GM18502 (cell line): Measurements from ENCODE around the gene SFMBT1.
"Not testable (repeated sequence)": the region's sequence is repeated elsewhere in the genome, so short reads cannot be mapped to it uniquely, and the experiment has no call there.

ENCODE experiments used
- ATAC-seq: cut with Tn5 transposase; IDR thresholded peaks from one replicate; pipeline ENCODE4 v1.9.1; 2021; ENCODE audit warnings: mild to moderate bottlenecking; ENCODE audit not compliant: unreplicated experiment, poor library complexity

Gene SFMBT1

DNA sequence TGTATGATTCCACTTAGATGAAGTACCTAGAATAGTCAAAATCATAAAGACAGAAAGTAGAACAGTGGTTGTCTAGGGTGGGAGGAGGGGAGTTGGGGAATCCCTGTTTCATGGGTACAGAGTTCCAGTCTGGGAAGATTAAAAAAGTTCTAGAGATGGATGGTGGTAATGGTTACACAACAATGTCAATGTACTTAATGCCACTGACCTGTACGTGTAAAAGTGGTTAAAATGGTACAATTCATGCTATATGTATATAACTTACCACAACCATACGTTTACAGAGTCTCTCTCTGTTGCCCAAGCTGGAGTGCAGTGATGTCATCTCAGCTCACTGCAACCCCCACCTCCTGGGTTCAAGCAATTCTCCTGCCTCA lies 6.5 kb downstream of the SFMBT1 start:
- ATAC-seq: no peak

DNA sequence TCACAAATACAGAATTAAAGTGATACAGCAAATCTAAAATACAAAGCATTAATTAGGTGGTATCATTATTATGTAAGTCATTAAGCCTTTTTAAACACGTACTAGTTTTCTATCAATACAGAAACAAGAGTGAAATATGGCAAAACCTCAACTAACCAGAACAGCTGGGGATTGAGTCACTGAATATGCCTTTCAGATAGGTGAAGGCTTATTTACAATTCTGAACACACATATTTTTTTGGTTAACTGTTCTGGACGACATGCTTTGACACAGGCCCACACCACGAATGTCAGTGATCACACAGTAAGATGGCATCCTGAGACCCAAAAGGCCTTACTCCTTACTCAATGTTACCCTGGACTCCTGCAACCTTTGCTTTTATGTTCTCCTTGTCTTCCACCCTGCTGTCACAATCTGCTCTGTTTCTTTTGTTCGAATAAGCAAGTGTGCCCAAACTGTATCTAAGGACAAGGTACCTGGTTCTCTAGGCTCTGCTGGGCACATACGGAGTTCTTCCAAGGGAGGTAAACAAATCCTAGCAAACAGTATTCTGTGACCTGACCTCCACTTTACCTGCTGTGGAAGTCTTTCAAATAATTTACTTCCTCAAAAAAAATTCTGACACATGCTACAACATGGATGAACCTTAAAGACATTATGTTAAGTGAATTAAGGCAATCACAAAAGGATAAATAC lies 7.0 kb downstream of the SFMBT1 start:
- no peak for ATAC-seq

DNA sequence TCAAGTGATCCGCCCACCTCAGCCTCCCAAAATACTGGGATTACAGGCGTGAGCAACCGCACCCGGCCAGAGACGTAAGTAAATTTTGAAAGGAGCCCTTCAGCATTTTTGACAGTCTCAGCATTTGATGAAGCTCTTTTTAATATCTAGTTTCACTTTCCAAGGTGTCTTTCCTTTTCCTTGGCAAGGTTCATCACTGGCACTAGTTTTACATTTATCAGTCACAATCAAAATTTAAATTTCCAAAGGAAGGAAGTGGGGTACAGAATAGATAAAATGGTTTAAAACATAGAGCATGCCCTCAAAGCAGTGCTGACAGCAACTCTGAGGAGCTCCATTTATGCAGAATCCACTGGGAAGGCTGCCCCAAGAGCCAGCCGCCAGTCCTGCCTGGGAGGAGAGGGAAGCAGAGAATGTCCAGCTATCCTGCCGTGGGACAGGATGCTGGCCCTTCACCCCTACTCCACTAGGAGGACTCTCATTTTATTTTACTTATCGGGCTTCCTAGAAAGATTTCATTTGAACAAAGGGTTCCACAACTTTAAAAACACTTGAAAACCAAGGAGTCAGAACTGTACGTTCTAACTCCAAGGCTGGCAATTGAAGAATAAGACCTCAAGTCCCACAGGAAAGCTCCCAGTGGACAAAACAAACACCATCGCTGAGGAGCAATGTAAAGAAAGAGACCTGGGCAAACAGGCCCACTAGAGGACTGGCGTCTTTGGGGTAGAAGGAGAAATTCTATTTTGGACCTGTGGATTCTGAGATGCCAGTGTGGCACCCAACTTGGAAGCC lies 9.9 kb downstream of the SFMBT1 start:
- ATAC-seq: no peak

DNA sequence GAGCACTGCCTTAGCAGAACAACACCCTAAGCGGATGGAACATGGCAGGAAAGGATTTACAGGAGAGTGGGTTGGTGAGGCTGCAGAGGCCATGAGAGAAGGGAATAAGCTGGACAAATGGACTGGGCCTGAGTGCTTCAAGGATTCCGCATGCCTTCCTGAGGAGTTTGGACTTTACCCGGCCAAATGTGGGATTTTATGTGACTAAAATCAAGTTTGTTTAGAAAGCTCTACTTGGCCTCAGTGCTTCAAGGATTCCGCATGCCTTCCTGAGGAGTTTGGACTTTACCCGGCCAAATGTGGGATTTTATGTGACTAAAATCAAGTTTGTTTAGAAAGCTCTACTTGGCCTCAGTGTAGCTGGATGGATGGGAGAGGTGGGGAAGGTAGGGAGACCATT lies 10.9 kb downstream of the SFMBT1 start:
- ATAC-seq: not testable (repeated sequence)

DNA sequence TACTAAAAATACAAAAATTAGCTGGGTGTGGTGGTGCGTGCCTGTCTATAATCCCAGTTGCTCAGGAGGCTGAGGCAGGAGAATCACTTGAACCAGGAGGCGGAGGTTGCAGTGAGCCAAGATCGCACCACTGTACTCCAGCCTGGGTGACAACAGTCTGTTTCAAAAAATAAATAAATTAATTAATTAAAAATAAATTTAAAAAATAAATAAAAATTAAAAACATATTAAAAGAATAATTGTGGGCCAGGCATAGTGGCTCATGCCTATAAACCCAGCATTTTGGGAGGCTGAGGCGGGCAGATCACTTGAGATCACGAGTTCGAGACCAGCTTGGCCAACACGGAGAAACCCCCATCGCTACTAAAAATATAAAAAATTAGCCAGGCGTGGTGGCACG lies 11.5 kb downstream of the SFMBT1 start:
- ATAC-seq: not testable (repeated sequence)

DNA sequence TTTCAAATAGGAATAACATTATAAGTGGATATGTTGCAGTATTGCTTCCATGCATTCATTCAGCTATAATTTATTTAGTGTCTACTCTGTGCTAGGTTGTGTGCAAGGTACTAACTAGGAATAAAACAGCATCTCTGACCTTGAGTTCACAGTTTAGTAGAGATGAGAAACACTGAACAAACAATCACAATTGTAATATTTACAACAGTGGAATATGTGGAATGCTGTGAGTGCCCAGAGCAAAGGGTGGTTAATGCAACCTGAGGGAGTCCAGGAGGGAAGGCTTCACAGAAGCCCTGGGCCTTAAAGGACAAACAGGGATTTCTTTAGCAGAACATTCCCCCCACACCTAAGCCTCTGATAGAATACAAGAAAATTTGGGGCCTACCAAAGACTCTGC lies 13.3 kb downstream of the SFMBT1 start:
- ATAC-seq: no peak

DNA sequence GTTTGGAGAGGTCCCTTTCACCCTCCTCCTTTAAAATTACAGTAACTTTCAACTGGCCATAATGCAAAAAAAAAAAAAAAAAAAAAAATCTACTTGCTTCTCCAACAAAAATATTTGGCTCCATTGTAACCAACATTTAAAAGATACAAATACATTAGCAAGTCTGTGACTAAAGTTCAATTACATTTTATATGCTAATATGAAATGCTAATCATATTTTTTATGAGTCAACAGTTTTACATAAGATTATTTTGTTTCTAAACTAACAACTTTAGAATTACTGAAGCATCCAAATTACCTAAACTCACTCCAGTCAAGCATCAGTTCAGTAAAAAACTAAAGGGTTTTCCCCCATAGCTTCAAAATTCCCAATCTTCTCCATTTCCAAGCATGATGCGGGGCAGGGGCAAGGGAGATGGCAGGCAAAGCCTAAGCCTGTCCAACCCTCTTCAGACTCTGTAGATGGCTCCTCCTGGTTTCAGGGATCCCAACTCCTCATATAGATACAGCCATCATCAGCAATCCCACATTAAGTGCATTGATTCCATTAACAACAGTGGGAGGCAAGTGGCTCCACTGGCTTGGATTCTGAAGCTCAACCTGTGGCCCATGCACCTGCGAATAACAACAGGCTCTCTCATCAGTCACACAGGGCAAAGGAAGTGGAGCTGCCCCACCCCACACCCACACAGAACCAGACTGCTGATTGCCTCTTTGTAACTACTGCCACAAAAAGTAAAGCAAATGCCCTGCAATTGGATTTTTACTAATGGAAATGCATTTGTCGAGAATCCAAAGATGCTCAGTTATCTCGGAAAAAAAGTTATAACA lies 15.0 kb downstream of the SFMBT1 start:
- no peak for ATAC-seq

DNA sequence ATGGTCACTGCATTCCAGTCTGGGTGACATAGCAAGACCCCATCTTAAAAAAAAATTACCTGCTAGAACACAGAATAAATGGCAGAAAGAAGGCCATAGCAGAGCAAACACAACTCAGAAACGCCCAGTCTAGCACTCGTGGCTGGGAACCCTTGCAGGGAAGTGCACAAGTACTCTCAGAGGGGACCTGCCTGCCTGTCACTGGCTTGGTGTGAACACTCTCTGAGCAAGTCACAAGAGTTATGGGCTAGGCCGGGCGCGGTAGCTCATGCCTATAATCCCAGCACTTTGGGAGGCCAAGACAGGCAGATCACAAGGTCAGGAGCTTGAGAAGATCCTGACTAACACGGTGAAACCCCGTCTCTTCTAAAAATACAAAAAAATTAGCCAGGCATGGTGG lies 17.2 kb downstream of the SFMBT1 start:
- no peak for ATAC-seq

DNA sequence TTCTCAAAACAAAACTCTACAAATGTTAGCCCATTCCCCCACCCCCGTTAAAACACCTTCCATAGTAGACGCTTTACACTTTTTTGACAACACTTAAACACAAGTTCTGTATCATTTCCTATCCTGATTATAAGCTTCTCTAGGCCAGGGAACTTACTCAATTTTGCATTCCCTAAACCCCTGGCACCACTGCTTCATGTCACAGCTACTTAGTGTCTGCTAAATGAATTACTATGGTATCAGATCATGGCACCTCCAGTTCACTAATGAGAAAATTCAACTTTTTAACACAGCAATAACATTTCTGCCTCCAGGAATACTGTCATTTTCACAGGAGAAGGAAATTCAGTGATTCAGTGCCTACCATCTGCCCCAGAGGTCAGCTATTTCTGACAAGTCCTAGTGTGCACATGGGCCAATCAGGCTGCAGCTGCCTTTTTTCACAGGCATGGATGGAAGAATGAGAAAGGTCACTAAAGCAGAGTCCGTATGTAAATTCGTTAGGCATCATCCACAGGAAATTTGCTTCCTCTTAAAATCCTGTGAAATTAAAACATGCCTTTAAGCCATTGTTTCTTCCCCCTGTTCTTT lies 18.5 kb downstream of the SFMBT1 start:
- ATAC-seq: no peak

DNA sequence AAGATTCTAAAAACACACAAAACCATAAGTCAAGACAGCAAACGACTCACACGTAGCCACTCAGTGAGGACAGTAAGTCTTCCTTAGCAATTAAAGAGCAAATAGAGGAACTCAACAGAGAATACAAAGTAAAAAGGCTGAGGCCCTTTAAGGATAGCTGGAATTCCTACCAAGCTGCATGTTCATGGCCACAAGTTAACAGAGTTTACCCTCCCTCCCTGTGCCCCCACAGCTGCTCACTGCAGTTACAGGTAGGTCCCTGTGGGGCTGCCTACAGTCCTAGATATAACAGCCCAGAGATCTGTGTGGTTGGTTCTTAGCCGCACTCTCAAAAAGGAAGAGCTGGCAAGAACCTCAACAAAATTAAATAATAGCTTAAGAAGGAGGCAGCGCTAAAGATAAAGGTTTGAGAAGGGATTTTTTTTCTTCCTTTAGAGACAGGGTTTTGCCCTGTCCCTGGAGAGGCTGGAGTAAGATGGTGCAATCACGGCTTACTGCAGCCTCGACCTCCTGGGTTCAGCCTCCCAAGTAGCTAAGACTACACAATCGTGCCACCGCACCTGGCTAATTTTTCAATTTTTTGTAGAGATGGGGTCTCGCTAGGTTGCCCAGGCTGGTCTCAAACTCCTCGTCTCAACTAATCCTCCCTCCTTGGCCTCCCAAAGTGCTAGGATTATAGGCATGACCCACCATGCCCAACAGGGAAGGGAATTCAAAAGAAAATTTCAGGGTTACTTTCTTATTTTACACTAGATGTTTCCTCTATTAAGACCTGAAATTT lies 19.3 kb downstream of the SFMBT1 start:
- ATAC-seq: no peak

DNA sequence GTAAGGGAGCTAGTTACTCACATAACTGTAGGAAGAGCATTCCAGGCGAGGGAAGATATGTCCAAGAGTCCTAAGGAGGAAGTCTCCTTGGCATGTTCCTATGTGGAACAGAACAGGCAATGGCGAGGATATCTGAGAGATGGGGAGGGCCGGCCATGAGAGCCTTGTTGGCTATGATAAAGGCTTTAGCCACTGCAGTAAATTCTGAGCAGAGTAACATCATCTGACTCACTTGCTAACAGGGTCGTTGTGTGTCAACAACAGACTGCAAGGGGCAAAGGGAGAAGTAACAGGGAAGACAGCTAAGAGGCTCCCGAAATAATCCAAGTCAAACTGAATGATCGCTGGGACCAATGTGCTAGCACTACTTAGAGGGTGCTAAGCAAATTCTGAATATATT lies 21.6 kb downstream of the SFMBT1 start:
- no peak for ATAC-seq

DNA sequence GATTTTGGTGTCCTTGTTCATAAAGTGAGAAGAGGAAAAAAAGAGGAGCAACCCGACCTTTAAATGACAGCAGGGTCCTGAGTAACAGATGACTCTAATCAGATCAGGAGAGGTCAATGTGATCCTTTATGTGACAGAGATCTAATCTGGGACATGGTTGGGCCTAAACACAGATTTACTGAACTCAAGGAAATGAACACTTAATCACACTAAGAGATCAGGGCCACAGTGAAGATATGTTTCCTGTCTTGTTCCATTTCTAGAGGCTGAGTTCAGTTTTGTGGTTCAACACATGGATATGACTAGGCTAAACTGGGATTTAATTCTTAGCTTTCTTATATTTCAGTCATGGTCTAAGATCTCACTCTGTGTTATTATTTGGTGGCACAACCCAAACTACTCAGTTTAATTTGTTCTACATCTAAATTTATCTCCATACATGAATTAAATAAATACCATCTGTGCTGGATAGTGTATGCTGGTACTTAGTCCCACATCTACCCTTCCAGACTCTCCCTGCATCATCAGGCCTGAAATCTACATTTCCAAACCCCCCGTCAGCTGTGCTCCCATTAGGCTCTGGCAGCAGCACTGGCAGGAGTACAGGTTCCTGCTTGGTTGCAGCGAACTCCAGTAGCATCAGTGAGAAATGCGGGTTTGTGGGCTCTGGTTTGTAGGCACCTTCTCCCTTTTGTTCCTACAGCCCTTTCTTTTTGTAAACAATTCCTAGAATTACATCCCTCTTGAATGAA lies 22.6 kb downstream of the SFMBT1 start:
- no peak for ATAC-seq

DNA sequence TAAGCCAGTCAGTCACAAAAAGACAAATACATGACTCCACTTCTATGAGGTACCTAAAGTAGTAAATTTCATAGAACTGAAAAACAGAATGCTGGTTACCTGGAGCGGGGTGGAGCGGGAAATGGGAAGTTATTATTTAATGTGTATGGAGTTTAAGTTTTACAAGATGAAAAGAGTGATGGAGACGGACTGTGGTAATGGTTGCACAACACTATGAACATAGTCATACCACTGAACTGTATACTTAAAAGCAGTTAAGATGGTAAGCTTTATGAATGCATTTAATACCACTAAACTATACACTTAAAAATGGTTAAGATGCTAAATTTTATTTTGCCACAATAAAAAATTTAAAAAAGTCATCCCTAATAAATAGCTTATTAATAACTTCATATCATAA lies 23.2 kb downstream of the SFMBT1 start:
- no peak for ATAC-seq

DNA sequence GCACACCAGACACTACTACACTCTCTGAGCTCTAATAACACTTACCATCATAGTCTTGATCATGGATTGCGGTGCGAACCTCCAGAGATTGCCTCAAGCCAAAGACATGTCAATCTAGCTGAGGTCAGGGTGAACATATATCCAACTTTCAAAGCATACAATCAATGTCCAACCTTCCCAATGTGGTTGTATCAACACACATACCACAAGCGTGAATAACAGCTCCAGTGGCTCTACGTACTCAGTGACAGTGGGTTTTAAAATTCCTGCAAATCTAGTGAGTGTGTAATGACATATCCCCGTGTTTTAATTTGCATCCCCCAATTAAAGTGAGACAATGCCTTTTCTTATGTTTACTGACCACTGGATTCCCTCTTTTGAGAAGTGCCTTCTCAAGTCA lies 29.6 kb downstream of the SFMBT1 start:
- no peak for ATAC-seq

DNA sequence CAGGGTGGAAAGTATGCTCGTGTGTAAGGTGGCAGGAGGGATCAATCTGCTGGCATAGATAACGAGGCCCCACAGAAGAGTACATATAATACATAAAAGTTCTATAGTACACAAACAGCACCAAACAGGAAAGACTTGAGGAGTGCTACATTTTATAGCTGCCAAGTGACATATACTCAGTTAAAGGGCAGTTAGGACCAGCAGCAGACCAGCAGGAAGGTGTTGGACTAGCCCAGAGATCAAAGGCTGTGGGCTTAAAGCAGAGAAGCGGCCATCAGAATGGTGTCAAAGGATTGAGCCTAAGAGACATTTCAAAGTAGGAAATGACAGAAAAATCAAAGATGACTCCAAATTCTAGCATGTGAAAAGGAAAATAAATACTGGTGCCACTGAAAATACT lies 34.5 kb downstream of the SFMBT1 start:
- no peak for ATAC-seq

DNA sequence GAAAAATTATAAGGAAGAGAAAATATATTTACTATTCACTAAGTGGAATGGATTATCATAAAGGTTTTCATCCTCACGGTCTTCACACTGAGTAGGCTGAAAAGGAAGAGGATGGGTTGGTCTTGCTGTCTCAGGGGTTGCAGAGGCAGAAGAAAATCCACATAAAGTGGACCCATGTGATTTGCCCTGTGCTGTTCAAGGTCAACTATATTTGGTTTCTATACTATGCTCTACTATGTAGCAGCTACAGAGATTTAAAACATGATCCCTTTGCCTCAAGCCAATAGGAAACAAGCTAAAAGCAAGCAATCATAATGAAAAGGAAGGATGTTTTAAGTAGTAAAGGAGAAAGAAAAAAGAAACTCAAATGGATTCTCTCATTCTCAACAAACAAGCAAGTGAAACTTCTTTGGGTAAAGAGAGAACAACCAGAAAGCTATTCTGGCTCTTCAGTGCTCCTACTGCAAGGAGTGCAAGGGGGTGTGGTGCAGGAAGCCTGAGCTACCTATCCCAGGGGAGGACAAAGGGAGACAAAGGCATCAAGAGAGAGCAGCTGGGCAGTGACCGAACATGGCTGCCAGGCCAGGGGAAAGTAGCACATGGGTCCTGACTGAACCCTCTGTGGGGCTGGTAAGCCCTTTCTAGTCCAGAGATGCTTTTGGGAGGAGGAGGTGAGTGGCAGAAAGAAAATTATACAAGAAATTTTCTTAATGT lies 35.9 kb downstream of the SFMBT1 start:
- ATAC-seq: no peak

DNA sequence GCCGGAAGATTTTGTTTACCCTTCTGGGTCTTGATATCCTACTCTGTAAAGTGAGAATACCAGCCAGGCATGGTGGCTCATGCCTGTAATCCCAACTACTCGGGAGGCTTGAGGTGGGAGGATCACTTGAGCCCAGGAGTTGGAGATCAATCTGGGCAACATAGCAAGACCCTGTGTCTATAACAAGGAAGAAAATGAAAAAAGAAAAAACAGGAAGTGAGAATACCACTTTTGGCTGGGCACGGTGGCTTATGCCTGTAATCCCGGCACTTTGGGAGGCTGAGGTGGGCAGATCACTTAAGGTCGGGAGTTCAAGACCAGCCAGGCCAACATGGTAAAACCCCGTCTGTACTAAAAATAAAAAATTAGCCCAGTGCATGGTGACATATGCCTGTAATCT lies 36.9 kb downstream of the SFMBT1 start:
- no peak for ATAC-seq

DNA sequence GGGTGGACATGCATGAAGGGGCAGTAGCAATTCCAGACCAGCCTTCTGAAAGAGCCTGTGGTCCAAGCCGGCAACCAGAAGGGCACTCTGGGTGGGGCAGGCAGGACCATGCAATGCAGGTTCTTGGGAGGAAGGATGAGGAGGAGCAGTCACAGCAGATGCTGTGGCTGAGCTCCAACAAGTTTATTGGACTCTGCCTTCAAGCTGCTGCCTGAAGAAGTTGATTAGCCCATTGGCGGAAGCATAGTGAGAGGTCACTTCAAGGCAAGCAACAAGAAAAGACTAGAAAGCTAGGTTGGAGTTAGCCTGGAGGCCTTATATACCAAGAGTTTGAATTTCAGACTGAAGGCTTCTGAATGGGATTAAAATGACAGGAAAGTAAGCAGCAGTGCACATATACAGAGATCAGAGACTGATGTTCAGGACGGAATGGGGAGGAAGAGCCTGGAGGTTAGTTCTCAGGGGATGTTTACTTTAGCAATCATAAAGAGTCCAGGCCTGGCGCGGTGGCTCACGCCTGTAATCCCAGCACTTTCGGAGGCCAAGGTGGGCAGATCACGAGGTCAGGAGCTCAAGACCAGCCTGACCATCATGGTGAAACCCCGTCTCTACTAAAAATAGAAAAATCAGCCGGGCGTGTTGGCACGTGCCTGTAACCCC lies 39.9 kb downstream of the SFMBT1 start:
- no peak for ATAC-seq
